GM12801 (cell line): Measurements from ENCODE around the gene TRPV2.

Source experiments
- CTCF ChIP-seq: IDR thresholded peaks from one replicate; pipeline ENCODE4 v1.5.1; 2011; ENCODE audit warnings: control low read depth; ENCODE audit not compliant: insufficient read length; ENCODE audit errors: extremely low read depth

TRPV2 gene

GRCh38 chr17:16429083-16429482 is 13.7 kb downstream of the TRPV2 start:
- no peak for TF ChIP-seq CTCF

- TF ChIP-seq CTCF: no peak
These were observed 15.3 kb downstream of the TRPV2 start for GRCh38 chr17:16430650-16431049.

- TF ChIP-seq CTCF: no peak
These were observed 16.6 kb downstream of the TRPV2 start for GRCh38 chr17:16432017-16432416.

GRCh38 chr17:16433514-16433913 is 18.1 kb downstream of the TRPV2 start:
- no peak for TF ChIP-seq CTCF

GRCh38 chr17:16434662-16435061 is 19.3 kb downstream of the TRPV2 start:
- no peak for TF ChIP-seq CTCF

GRCh38 chr17:16435925-16436886 is 20.8 kb downstream of the TRPV2 start:
- TF ChIP-seq CTCF: no peak

- TF ChIP-seq CTCF: no peak
These were observed 21.7 kb downstream of the TRPV2 start for GRCh38 chr17:16437083-16437482.
